Measurements from ENCODE around the gene FNDC3B.
A peak's percentile ranks its signal among the peaks of the same experiment; 100 is the strongest.

FNDC3B gene

DNA sequence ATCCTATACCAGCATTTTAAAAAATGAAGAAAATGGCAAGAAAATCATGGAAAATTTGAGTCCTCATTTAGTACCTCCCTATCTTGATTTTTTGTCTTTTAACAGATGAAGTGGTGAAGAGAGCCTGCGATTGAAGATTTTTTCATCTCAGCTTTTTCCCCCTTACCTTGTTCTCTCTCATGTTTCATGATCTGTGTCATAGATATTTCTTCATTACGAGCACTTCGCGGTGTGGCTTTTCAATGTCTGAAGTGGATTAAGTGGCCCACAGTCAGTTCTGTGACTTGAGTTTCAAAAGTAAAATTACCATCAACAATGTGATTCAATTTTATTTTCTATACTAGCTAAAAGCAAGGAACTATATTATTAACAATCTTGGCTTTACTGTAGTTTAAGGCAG is 147.2 kb downstream of the FNDC3B start:
- Histone ChIP-seq H3K36me3 (ENCODE audit: control insufficient read depth, low read depth, low read length) (no peaks in the 10 kb centered on the region), H3K4me3 (ENCODE audit: low read length) (no peak overlapping the region), H3K9me3 (ENCODE audit: control insufficient read depth, low read depth, low read length) (no peaks in the 10 kb centered on the region), H3K4me1 (ENCODE audit: control insufficient read depth, low read depth, low read length) (peaks cover 7% of the 10 kb centered on the region), H3K27ac (ENCODE audit: low read length) (peak overlapping the region; percentile 15), H3K27me3 (ENCODE audit: control insufficient read depth, insufficient read depth, low read length) (no peaks in the 10 kb centered on the region), H3K9ac (ENCODE audit: low read length) (no peak overlapping the region)

DNA sequence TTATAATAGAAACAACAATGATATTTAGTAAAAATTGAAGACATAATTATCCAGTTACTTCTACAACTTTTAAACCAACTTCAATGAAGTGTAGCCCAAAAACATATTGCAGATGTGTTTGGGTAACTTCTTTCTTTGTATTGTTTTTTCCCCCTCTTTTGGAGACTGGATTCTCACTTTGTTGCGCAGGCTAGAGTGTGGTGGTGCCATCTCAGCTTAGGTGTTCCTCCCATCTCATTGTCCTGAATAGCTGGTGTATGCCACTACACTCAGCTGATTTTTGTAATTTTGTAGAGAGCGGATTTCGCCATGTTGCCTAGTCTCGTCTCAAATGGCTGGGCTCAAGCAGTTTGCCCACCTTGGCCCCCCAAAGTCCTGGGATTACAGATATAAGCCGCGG is 148.1 kb downstream of the FNDC3B start:
- Histone ChIP-seq H3K36me3 (ENCODE audit: control insufficient read depth, low read depth, low read length) (no peaks in the 10 kb centered on the region), H3K9ac (ENCODE audit: low read length) (no peak overlapping the region), H3K9me3 (ENCODE audit: control insufficient read depth, low read depth, low read length) (no peaks in the 10 kb centered on the region), H3K27me3 (ENCODE audit: control insufficient read depth, insufficient read depth, low read length) (no peaks in the 10 kb centered on the region), H3K4me3 (ENCODE audit: low read length) (no peak overlapping the region), H3K4me1 (ENCODE audit: control insufficient read depth, low read depth, low read length) (peaks cover under 1% of the 10 kb centered on the region), H3K27ac (ENCODE audit: low read length) (no peak overlapping the region)

DNA sequence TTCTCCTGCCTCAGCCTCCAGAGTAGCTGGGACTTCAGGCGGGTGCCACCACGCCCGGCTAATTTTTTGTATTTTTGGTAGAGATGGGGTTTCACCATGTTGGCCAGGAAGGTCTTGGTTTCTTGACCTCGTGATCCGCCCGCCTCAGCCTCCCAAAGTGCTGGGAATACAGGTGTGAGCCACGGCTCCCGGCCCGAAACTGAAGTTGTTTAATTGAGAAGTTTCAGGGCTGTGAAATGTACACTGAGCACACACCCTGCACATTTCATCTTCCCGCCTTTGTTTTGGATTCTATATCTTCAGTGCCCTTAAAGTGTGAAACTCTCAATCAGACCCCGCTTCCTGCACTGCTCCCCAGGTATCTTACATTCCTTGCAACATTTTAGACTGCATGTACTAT is 149.1 kb downstream of the FNDC3B start:
- H3K4me3 ChIP-seq (ENCODE audit: low read length) = no peak overlapping the region
- H3K4me1 ChIP-seq (ENCODE audit: control insufficient read depth, low read depth, low read length) = no peaks in the 10 kb centered on the region
- H3K27me3 ChIP-seq (ENCODE audit: control insufficient read depth, insufficient read depth, low read length) = no peaks in the 10 kb centered on the region
- H3K9me3 ChIP-seq (ENCODE audit: control insufficient read depth, low read depth, low read length) = no peaks in the 10 kb centered on the region
- H3K36me3 ChIP-seq (ENCODE audit: control insufficient read depth, low read depth, low read length) = no peaks in the 10 kb centered on the region
- H3K9ac ChIP-seq (ENCODE audit: low read length) = no peak overlapping the region
- H3K27ac ChIP-seq (ENCODE audit: low read length) = no peak overlapping the region

DNA sequence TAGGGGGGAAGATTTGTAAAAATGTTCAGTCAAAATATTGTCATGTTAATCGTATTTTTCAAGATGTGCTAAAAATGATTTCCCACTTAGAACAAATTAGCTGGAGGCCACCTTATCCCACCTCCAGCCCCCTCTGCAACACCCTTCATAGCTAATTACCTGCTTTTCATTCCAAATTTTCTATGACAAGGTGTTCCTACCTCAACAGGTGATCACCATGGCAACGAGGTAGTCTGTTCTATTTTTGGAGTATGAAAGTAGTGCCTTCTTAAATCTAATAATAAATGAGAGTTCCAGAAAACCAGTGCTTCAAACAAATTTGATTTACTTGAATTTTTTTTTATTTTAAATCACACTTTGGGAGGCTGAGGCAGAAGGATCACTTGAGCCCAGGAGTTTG is 149.8 kb downstream of the FNDC3B start:
- Histone ChIP-seq H3K4me3 (ENCODE audit: low read length) (no peak overlapping the region), H3K36me3 (ENCODE audit: control insufficient read depth, low read depth, low read length) (no peaks in the 10 kb centered on the region), H3K27ac (ENCODE audit: low read length) (no peak overlapping the region), H3K27me3 (ENCODE audit: control insufficient read depth, insufficient read depth, low read length) (no peaks in the 10 kb centered on the region), H3K4me1 (ENCODE audit: control insufficient read depth, low read depth, low read length) (no peaks in the 10 kb centered on the region), H3K9me3 (ENCODE audit: control insufficient read depth, low read depth, low read length) (no peaks in the 10 kb centered on the region), H3K9ac (ENCODE audit: low read length) (no peak overlapping the region)

DNA sequence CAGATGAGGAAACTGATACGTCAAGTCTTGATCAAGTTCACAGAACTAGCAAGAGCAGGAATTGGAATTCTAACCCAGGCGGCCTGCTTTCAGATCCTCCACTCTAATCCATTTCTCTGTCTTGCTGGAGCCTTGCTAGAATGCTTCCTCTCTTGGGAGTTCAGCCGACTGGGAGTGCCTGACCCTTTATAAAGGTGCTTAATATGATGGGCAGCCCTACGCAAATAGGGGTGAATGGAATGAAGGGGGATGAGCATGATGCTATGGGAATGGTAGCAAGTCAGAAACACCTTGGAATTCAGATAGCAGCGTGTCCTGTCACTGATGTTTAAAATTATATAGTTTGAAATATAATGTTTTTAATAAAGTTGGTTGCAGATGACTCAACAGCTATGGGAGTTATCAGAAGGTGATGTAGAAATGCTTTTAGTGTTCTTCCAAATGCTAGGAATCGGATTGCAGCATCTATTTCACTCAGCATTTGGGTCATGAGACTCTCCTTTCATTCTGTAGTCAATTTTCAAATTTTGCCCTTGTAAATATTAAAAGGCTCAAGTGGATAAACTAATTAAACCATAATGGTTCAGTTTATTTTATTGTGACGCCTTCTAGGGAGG is 150.7 kb downstream of the FNDC3B start:
- no peak overlapping the region for H3K4me3 ChIP-seq (ENCODE audit: low read length)
- no peaks in the 10 kb centered on the region for H3K9me3 ChIP-seq (ENCODE audit: control insufficient read depth, low read depth, low read length)
- H3K9ac ChIP-seq (ENCODE audit: low read length) = no peak overlapping the region
- H3K36me3 ChIP-seq (ENCODE audit: control insufficient read depth, low read depth, low read length) = no peaks in the 10 kb centered on the region
- H3K27me3 ChIP-seq (ENCODE audit: control insufficient read depth, insufficient read depth, low read length) = no peaks in the 10 kb centered on the region
- H3K27ac ChIP-seq (ENCODE audit: low read length) = no peak overlapping the region
- H3K4me1 ChIP-seq (ENCODE audit: control insufficient read depth, low read depth, low read length) = peaks cover 8% of the 10 kb centered on the region

DNA sequence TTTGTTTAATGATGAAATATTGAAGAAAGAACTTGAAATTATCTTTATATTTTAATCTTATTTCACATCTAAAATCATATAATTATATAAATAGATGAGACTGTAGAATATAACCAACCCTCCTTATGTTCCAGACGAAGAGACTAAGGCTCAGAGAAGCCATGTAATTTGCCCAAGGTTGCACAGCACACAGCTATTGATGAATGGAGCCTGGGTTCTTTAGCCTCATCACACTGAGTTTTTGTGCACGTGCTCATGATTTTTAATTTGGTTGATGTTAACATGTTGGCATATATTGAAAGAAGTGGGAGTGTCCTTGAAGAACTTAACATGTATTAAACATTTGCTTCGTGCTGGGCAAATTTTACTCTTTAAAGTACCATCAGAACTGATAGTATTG is 151.6 kb downstream of the FNDC3B start:
- no peak overlapping the region for H3K4me3 ChIP-seq (ENCODE audit: low read length)
- H3K9me3 ChIP-seq (ENCODE audit: control insufficient read depth, low read depth, low read length) = no peaks in the 10 kb centered on the region
- no peaks in the 10 kb centered on the region for H3K36me3 ChIP-seq (ENCODE audit: control insufficient read depth, low read depth, low read length)
- peaks cover 12% of the 10 kb centered on the region for H3K4me1 ChIP-seq (ENCODE audit: control insufficient read depth, low read depth, low read length)
- no peak overlapping the region for H3K27ac ChIP-seq (ENCODE audit: low read length)
- H3K9ac ChIP-seq (ENCODE audit: low read length) = no peak overlapping the region
- H3K27me3 ChIP-seq (ENCODE audit: control insufficient read depth, insufficient read depth, low read length) = no peaks in the 10 kb centered on the region

DNA sequence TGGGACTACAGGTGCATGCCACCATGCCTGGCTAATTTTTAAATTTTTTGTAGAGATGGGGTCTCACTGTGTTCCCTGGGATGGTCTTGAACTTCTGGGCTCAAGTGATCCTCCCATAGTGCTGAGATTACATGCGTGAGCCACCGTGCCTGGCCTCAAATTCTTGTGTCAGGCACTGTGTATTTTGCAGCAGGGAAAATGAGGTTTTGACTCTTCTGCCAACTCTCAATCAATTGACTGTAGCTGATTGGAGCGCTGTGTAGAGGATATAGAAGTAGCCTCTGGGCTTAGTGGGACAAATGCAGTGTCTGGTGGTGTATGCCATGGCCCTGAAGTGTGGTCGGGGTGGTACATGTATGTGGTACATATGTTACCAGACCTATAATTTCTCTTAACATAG is 152.3 kb downstream of the FNDC3B start:
- Histone ChIP-seq H3K4me1 (ENCODE audit: control insufficient read depth, low read depth, low read length) (peaks cover 12% of the 10 kb centered on the region), H3K36me3 (ENCODE audit: control insufficient read depth, low read depth, low read length) (no peaks in the 10 kb centered on the region), H3K27ac (ENCODE audit: low read length) (no peak overlapping the region), H3K4me3 (ENCODE audit: low read length) (no peak overlapping the region), H3K9ac (ENCODE audit: low read length) (no peak overlapping the region), H3K9me3 (ENCODE audit: control insufficient read depth, low read depth, low read length) (no peaks in the 10 kb centered on the region), H3K27me3 (ENCODE audit: control insufficient read depth, insufficient read depth, low read length) (no peaks in the 10 kb centered on the region)

DNA sequence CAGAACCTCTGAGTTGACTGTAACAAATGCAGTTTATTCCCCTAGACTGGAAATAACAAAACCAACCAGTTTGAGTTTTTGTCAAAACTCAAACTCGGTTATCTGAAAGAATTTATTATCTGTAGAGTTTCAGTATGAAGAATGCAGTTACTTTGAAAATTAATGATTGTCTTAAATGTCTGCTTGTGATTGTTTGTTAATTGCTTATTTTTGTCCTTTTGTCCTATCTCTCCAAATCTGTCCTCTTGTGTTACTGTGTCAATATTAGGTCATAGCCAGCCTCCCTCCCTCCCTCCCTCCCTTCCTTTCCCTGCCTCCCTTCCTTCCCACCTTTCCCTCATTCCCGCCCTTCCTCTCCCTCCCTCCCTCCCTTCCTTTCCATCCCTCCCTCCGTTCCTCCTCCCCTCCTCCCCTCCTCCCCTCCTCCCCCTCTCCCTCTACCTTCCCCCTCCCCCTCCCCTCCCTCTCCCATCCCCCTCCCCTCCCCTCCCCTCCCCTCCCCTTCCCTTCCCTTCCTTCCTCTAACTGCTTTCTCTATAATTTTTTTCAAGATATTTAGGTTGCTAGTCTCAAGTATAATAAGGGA is 153.5 kb downstream of the FNDC3B start:
- no peaks in the 10 kb centered on the region for H3K9me3 ChIP-seq (ENCODE audit: control insufficient read depth, low read depth, low read length)
- H3K27me3 ChIP-seq (ENCODE audit: control insufficient read depth, insufficient read depth, low read length) = no peaks in the 10 kb centered on the region
- H3K4me3 ChIP-seq (ENCODE audit: low read length) = no peak overlapping the region
- no peaks in the 10 kb centered on the region for H3K36me3 ChIP-seq (ENCODE audit: control insufficient read depth, low read depth, low read length)
- H3K9ac ChIP-seq (ENCODE audit: low read length) = no peak overlapping the region
- H3K27ac ChIP-seq (ENCODE audit: low read length) = no peak overlapping the region
- peaks cover 12% of the 10 kb centered on the region for H3K4me1 ChIP-seq (ENCODE audit: control insufficient read depth, low read depth, low read length)

DNA sequence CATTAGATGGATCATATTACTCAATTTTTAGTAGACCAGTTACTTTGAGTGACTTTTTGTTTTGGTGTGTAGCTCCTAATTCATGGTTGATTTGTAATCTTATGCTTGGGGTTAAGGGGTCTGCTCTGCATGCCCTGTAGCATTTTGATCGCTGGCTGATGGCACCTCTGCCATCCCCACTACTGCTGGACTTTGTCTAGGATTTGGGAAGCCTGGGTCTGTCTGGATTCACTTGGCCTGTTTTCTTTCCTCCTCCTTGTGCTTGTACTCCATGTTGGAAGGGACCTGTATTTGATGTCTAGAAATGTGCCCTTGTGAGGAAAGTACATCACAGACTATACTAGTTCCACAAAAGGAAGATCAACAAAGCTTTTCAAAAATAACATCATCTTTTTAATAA is 154.1 kb downstream of the FNDC3B start:
- Histone ChIP-seq H3K9me3 (ENCODE audit: control insufficient read depth, low read depth, low read length) (no peaks in the 10 kb centered on the region), H3K36me3 (ENCODE audit: control insufficient read depth, low read depth, low read length) (no peaks in the 10 kb centered on the region), H3K4me3 (ENCODE audit: low read length) (no peak overlapping the region), H3K9ac (ENCODE audit: low read length) (no peak overlapping the region), H3K27ac (ENCODE audit: low read length) (no peak overlapping the region), H3K27me3 (ENCODE audit: control insufficient read depth, insufficient read depth, low read length) (no peaks in the 10 kb centered on the region), H3K4me1 (ENCODE audit: control insufficient read depth, low read depth, low read length) (peaks cover 12% of the 10 kb centered on the region)

DNA sequence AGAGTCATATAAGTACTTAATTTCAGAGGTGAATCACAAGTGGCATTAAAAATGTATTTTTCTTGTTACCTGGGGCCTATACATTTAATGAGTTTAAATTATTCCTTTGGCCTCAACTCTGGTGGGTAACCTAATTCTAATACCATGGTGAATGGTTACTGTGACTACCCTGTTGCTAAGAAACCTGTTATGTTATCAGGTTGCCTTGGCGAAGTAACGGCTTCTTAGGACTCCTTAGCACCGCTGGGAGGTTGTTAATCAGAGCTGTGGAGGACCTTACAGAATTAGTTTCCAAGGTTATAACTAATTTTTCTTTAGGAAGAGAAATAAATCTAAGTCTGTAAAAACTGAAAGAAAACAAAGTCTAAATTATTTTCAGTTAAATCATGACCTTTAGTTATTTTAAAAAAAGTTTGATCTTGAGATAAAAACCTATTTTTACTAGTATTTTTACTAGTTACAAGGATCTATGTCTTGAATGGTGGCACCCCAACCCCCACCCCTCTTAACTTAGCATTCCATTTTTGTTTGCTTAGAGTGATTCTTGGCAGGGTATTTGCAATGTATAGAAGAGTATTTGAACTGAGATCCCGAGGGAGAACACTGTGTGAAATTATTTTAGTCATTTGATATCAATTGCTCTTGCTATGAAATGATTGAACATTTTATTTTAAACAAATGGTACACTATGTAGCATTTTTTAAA is 155.5 kb downstream of the FNDC3B start:
- Histone ChIP-seq H3K27me3 (ENCODE audit: control insufficient read depth, insufficient read depth, low read length) (no peaks in the 10 kb centered on the region), H3K27ac (ENCODE audit: low read length) (peak overlapping the region; percentile 60), H3K4me1 (ENCODE audit: control insufficient read depth, low read depth, low read length) (peaks cover 12% of the 10 kb centered on the region), H3K9ac (ENCODE audit: low read length) (peak overlapping the region; percentile 30), H3K4me3 (ENCODE audit: low read length) (no peak overlapping the region), H3K36me3 (ENCODE audit: control insufficient read depth, low read depth, low read length) (no peaks in the 10 kb centered on the region), H3K9me3 (ENCODE audit: control insufficient read depth, low read depth, low read length) (no peaks in the 10 kb centered on the region)

DNA sequence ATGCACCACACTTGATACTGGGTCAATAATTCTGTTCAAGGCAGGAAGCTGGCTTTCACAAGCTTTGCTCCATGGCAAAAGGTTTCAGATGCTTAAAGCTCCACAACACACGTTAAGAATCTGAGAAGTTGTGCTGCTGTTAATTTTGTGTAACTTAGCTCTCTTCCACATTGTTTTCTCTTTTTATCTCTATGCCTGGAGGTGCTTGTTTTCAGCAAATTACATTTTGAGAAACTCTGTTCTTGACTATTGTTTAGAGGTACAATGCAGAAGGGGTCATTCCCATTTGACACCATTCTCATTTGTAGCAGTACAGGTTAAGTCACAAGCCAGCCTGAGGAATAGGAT is 156.0 kb downstream of the FNDC3B start:
- H3K27ac ChIP-seq (ENCODE audit: low read length) = peak overlapping the region; percentile 60
- H3K9ac ChIP-seq (ENCODE audit: low read length) = peak overlapping the region; percentile 30
- H3K27me3 ChIP-seq (ENCODE audit: control insufficient read depth, insufficient read depth, low read length) = no peaks in the 10 kb centered on the region
- no peak overlapping the region for H3K4me3 ChIP-seq (ENCODE audit: low read length)
- H3K9me3 ChIP-seq (ENCODE audit: control insufficient read depth, low read depth, low read length) = no peaks in the 10 kb centered on the region
- H3K36me3 ChIP-seq (ENCODE audit: control insufficient read depth, low read depth, low read length) = no peaks in the 10 kb centered on the region
- peaks cover 12% of the 10 kb centered on the region for H3K4me1 ChIP-seq (ENCODE audit: control insufficient read depth, low read depth, low read length)

DNA sequence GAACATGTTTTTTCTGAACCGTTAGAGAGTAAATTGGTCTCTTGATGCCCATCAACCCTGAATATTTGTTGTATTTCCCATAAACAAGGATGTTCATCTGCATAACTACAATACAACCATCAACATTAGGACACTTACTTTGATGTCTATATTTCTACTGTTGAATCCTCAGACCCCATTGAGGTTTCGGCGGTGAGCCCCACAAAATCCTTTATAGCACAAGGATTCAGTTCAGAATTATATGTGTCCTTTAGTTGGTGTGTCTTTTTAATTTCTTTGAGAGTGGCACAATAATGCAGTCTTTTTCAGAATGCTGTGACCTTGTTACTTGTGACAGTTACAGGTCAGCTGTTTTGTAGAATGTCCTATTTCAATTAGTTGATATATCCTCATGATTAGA is 158.0 kb downstream of the FNDC3B start:
- H3K9ac ChIP-seq (ENCODE audit: low read length) = no peak overlapping the region
- no peaks in the 10 kb centered on the region for H3K9me3 ChIP-seq (ENCODE audit: control insufficient read depth, low read depth, low read length)
- peaks cover 12% of the 10 kb centered on the region for H3K4me1 ChIP-seq (ENCODE audit: control insufficient read depth, low read depth, low read length)
- H3K27ac ChIP-seq (ENCODE audit: low read length) = no peak overlapping the region
- no peaks in the 10 kb centered on the region for H3K27me3 ChIP-seq (ENCODE audit: control insufficient read depth, insufficient read depth, low read length)
- H3K36me3 ChIP-seq (ENCODE audit: control insufficient read depth, low read depth, low read length) = no peaks in the 10 kb centered on the region
- H3K4me3 ChIP-seq (ENCODE audit: low read length) = no peak overlapping the region
